HL-60 (cell line): ENCODE data around the gene NENF.
"Not testable (repeated sequence)": the region's sequence is repeated elsewhere in the genome, so short reads cannot be mapped to it uniquely, and the experiment has no call there.

Source experiments
- DNase-seq, 2 experiments: peaks; one replicate each; pipeline ENCODE4 v3.0.0-alpha.2; 2010 to 2020; ENCODE audit warnings: low read depth in 1 of 2, low spot score in 1 of 2
- H3K27ac ChIP-seq: fragments of 250-450 bp; sonication (Bioruptor Pico); replicated peaks from 2 replicates; pipeline ENCODE4 v1.5.1; 2020; ENCODE audit warnings: mild to moderate bottlenecking, moderate library complexity
- H3K27me3 ChIP-seq: fragments of 250-450 bp; sonication (Bioruptor Pico); 2 replicates; pipeline ENCODE4 v1.5.1; 2021; ENCODE audit warnings: mild to moderate bottlenecking, moderate library complexity; ENCODE audit not compliant: insufficient read depth, poor library complexity, severe bottlenecking
- H3K4me3 ChIP-seq: replicated peaks from 2 replicates; pipeline ENCODE4 v1.5.1; 2011; ENCODE audit warnings: mild to moderate bottlenecking, control low read depth, low read length; ENCODE audit not compliant: insufficient read depth
- GABPA ChIP-seq: IDR thresholded peaks from 2 replicates; pipeline ENCODE4 v1.6.1; 2012; ENCODE audit warnings: low read depth
- POLR2AphosphoS5 ChIP-seq: IDR thresholded peaks from 2 replicates; pipeline ENCODE4 v1.6.1; 2012; ENCODE audit warnings: low read depth
- REST ChIP-seq: IDR thresholded peaks from 2 replicates; pipeline ENCODE4 v1.6.1; 2012; ENCODE audit warnings: low read depth; ENCODE audit not compliant: insufficient replicate concordance
- SPI1 ChIP-seq: IDR thresholded peaks from 2 replicates; pipeline ENCODE4 v1.6.1; 2012; ENCODE audit warnings: low read depth, mild to moderate bottlenecking, borderline replicate concordance
- TF ChIP-seq, protein P1 (sequence below): IDR thresholded peaks from one replicate; pipeline ENCODE4 v1.5.1; 2011; ENCODE audit warnings: low read length, control low read depth, inconsistent platforms; ENCODE audit not compliant: insufficient read depth

Gene NENF

DNA sequence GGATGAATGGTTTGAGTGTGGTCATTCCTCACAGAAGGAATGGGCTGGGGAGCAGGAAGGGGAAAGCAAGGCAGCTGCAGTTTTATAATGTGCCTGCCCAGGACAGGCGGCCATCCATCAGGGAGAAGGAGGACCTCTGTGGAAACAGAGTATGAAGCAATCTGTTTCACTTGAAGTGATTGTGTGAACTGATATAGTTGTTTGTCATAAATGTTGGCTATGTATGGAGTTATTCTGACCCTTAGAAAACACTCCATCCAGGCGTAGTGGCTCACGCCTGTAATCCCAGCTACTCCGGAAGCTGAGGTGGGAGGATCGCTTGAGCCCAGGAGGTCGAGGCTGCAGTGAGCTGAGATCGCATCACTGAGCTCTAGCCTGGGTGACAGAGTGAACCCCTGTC, 46.5 kb downstream of the NENF start:
- TF ChIP-seq SPI1: no peak
- TF ChIP-seq GABPA: no peak
- no peak for TF ChIP-seq REST
- TF ChIP-seq, protein P1, sequence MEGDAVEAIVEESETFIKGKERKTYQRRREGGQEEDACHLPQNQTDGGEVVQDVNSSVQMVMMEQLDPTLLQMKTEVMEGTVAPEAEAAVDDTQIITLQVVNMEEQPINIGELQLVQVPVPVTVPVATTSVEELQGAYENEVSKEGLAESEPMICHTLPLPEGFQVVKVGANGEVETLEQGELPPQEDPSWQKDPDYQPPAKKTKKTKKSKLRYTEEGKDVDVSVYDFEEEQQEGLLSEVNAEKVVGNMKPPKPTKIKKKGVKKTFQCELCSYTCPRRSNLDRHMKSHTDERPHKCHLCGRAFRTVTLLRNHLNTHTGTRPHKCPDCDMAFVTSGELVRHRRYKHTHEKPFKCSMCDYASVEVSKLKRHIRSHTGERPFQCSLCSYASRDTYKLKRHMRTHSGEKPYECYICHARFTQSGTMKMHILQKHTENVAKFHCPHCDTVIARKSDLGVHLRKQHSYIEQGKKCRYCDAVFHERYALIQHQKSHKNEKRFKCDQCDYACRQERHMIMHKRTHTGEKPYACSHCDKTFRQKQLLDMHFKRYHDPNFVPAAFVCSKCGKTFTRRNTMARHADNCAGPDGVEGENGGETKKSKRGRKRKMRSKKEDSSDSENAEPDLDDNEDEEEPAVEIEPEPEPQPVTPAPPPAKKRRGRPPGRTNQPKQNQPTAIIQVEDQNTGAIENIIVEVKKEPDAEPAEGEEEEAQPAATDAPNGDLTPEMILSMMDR: no peak
- no peak for TF ChIP-seq POLR2AphosphoS5
- Histone ChIP-seq H3K4me3 (no peak overlapping the region), H3K27me3 (no peaks in the 10 kb centered on the region), H3K27ac (no peak overlapping the region)
- no peak for DNase-seq

- H3K4me3 ChIP-seq, DNase-seq, H3K27me3 ChIP-seq, H3K27ac ChIP-seq: not testable (repeated sequence)
Measured at GRCh38 chr1:212480711-212481437, 48.2 kb downstream of the NENF start.

DNA sequence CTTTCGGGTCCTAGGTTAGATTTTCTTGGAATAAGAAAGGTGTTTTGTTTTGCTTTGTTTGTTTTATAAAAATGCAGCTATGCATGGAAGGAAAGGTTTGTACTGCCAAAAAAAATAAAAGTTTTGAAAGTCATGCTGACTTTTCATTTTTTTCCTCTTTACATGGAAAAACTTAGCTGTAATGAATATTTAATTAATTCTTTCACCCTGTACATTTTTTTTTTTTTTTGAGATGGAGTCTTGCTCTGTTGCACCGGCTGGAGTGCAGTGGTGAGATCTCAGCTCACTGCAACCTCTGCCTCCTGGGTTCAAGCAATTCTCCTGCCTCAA, 48.7 kb downstream of the NENF start:
- TF ChIP-seq GABPA: no peak
- TF ChIP-seq SPI1: no peak
- TF ChIP-seq, protein P1: no peak
- no peak for TF ChIP-seq REST
- no peak for TF ChIP-seq POLR2AphosphoS5
- H3K27me3 ChIP-seq: no peaks in the 10 kb centered on the region
- no peak for DNase-seq
- H3K4me3 ChIP-seq: no peak overlapping the region
- H3K27ac ChIP-seq: no peak overlapping the region

GRCh38 chr1:212482006-212482636, 49.4 kb downstream of the NENF start:
- TF ChIP-seq GABPA: no peak
- no peak for TF ChIP-seq REST
- TF ChIP-seq, protein P1: no peak
- no peak for TF ChIP-seq POLR2AphosphoS5
- TF ChIP-seq SPI1: no peak
- H3K27ac ChIP-seq: no peak overlapping the region
- no peak for DNase-seq
- no peaks in the 10 kb centered on the region for H3K27me3 ChIP-seq
- no peak overlapping the region for H3K4me3 ChIP-seq
